ENCODE measurements around the gene OSBPL8. TPM values are rescaled to one million over a fixed set of nuclear protein-coding genes. Genes with fewer than 3 reads are reported as not detected.

OSBPL8 gene
- total and polyA plus RNA-seq, 9 of the 15 experiments (the other 6 are each of a cell fraction or from before 2014, with no cell fraction given) = 17.4 to 82.7 (median 42.8) TPM

DNA sequence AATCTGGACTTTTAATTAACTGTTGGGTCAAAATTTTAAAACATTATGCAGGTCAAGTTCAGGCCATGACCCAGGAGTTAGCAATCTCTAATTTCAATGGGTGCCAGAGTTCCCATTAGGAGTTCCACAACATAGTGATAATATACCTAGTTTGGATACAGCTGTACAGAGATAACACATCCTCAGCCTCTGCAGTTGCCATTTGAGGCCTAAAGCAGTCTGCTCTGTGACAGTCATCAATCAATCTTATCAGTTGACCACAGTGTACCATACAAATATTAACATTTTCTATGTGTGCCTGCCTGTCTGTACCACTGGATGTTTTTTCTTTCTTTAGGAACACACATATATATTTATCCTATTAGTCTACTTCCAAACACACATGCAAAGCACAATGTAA lies 157.3 kb downstream of the OSBPL8 start (continued):
- TF ChIP-seq ILK (tag; IDR thresholded peaks at IDR 0.05; ENCODE audit: borderline replicate concordance, low read depth) (no peak), HBP1 (CRISPR knock-in tag; IDR thresholded peaks at IDR 0.05) (no peak), ZNF75A (CRISPR knock-in tag; IDR thresholded peaks at IDR 0.05) (no peak), TCF7 (IDR thresholded peaks at IDR 0.05; ENCODE audit: borderline replicate concordance) (no peak), TCFL5 (CRISPR knock-in tag; conservative IDR thresholded peaks at IDR 0.05) (no peak), YBX1 (IDR thresholded peaks at IDR 0.05) (no peak), DACH1 (IDR thresholded peaks at IDR 0.05; ENCODE audit: partially characterized antibody) (peak; percentile 92), EWSR1 (IDR thresholded peaks at IDR 0.05; ENCODE audit: borderline replicate concordance, low read depth, partially characterized antibody) (no peak), MEF2A (IDR thresholded peaks at IDR 0.05; ENCODE audit: control insufficient read depth, low read depth, low read length) (0 out of 2 replicates have a peak, but pooled peaks have one; percentile 15), ZNF143 (CRISPR knock-in tag; IDR thresholded peaks at IDR 0.05) (no peak), FOSL1 (tag; conservative IDR thresholded peaks at IDR 0.05) (peak; percentile 73), DEAF1 (CRISPR knock-in tag; IDR thresholded peaks at IDR 0.05) (no peak), DDX20 (tag; IDR thresholded peaks at IDR 0.05; ENCODE audit: low read depth) (no peak), CHD1 (IDR thresholded peaks at IDR 0.05; ENCODE audit: low read length) (no peak), KAT8 (IDR thresholded peaks at IDR 0.05; ENCODE audit: low read depth) (no peak), HEY1 (CRISPR knock-in tag; IDR thresholded peaks at IDR 0.05; ENCODE audit: borderline replicate concordance) (no peak), KLF16 (IDR thresholded peaks at IDR 0.05) (peak; percentile 75), SPI1 (IDR thresholded peaks at IDR 0.05; ENCODE audit: borderline replicate concordance, low read depth, low read length) (no peak), SAFB2 (IDR thresholded peaks at IDR 0.05; ENCODE audit: borderline replicate concordance, low read depth, low read length, severe bottlenecking) (no peak), BACH1 (tag; IDR thresholded peaks at IDR 0.05) (no peak)
- TF ChIP-seq, protein P1, sequence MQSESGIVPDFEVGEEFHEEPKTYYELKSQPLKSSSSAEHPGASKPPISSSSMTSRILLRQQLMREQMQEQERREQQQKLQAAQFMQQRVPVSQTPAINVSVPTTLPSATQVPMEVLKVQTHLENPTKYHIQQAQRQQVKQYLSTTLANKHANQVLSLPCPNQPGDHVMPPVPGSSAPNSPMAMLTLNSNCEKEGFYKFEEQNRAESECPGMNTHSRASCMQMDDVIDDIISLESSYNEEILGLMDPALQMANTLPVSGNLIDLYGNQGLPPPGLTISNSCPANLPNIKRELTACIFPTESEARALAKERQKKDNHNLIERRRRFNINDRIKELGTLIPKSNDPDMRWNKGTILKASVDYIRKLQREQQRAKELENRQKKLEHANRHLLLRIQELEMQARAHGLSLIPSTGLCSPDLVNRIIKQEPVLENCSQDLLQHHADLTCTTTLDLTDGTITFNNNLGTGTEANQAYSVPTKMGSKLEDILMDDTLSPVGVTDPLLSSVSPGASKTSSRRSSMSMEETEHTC (IDR thresholded peaks at IDR 0.05) = no peak
- TF ChIP-seq, protein P2, sequence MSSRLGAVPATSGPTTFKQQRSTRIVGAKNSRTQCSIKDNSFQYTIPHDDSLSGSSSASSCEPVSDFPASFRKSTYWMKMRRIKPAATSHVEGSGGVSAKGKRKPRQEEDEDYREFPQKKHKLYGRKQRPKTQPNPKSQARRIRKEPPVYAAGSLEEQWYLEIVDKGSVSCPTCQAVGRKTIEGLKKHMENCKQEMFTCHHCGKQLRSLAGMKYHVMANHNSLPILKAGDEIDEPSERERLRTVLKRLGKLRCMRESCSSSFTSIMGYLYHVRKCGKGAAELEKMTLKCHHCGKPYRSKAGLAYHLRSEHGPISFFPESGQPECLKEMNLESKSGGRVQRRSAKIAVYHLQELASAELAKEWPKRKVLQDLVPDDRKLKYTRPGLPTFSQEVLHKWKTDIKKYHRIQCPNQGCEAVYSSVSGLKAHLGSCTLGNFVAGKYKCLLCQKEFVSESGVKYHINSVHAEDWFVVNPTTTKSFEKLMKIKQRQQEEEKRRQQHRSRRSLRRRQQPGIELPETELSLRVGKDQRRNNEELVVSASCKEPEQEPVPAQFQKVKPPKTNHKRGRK (tag; IDR thresholded peaks at IDR 0.05) = no peak
